Pancreas (tissue), 10 donors: Measurements from ENCODE around the gene SLC30A1. TPM values are rescaled to one million over a fixed set of nuclear protein-coding genes. Genes with fewer than 3 reads are reported as not detected.

Experiments
- ATAC-seq, 4 donors: fragments of 200-7000 bp; cut with Tn5 transposase; one replicate each; pipeline versions ENCODE4 v1.8.0 to v1.9.1; 2020; ENCODE audit warnings: mild to moderate bottlenecking in 4 of 4, moderate library complexity in 4 of 4
- DNase-seq, 6 donors: peaks; one replicate each; pipeline ENCODE4 v3.0.0-alpha.2; 2020
- FAIRE-seq: peaks from 2 replicates; lab custom pipeline; 2012; peaks lifted over from hg19 to GRCh38; lab: Jason Lieb, UNC
- H3K27ac ChIP-seq, 4 donors: fragments of 200-600 bp; sonication (generic); 1 replicate in 3 of 4; 2 replicates in 1 of 4; pipeline versions ENCODE4 v1.5.0 to v1.8.0; 2020
- H3K27me3 ChIP-seq, 4 donors: fragments of 200-600 bp; one replicate each; pipeline ENCODE4 v1.8.0; 2021
- H3K36me3 ChIP-seq, 3 donors: fragments of 200-600 bp; sonication (generic) in 1 of 3; one replicate each; pipeline versions ENCODE4 v1.5.0 to v1.8.0; 2020 to 2021
- H3K4me1 ChIP-seq, 3 donors: fragments of 200-600 bp; one replicate each; pipeline ENCODE4 v1.8.0; 2021
- H3K4me3 ChIP-seq, 4 donors: fragments of 200-600 bp; sonication (generic) in 2 of 4; one replicate each; pipeline versions ENCODE4 v1.5.0 to v1.8.0; 2020 to 2021
- H3K9me3 ChIP-seq, 4 donors: fragments of 200-600 bp; one replicate each; pipeline ENCODE4 v1.8.0; 2021
- CTCF ChIP-seq, 4 donors: fragments of 200-600 bp; sonication (generic) in 3 of 4; IDR thresholded peaks; one replicate each; pipeline versions ENCODE4 v1.5.0 to v1.8.0; 2021; ENCODE audit warnings: antibody characterized with exemption in 4 of 4
- WGBS, 2 donors: extraction: QIAGEN DNeasy Blood & Tissue Kit; methylation state at CpG; one replicate each; pipeline ENCODE4 v1.1.7; 2013; 5-methylcytosine and 5-hydroxymethylcytosine counted together
- intact Hi-C, 3 donors: fragments of 100-400 bp; cut with DNase I; formaldehyde crosslinking; loops; one replicate each; pipeline versions ENCODE4 v1.11.1 to v1.14.2; 2022
- polyA plus RNA-seq, 2 donors: library from polyadenylated mRNA; stranded (reverse); fragments of 200-250 nt; gene quantifications; one replicate each; pipeline ENCODE4 v1.2.3, GENCODE V29; 2013
- total RNA-seq, 6 donors: library from RNA; stranded (reverse); fragmentation: NEBNext Ultra II Directional in 4 of 6; extraction: Animal tissue kit (Norgen Biotek cat#: 25700) in 4 of 6; gene quantifications; one replicate each; pipeline versions ENCODE4 v1.2.1 to v1.2.4, GENCODE V29; 2021 to 2023
- donor health status: healthy with polysubstance abuse.
- donor health status: DM: no; HTN: no; CAD: no; lungs with moderate emphysema.
- donor health status: DM: no; HTN: no; CAD: no.
- donor health status: control.
- donor health status: control.
- donor health status: Bipolar disorder and iron deficiency.
- donor health status: DM: yes; HTN: yes; CAD: no.
- donor health status: DM: no; HTN: no; CAD: no.
- donor health status: DM: no; HTN: no; CAD: no.
- donor health status: DM: yes; HTN: yes; CAD: no.

The SLC30A1 gene
- total and polyA plus RNA-seq, 8 donors, result 1.5 to 19.5 (median 8.0) TPM

- ATAC-seq (no peak), FAIRE-seq (no peak), DNase-seq (no peak)
- Histone ChIP-seq H3K9me3 (no peaks in the 10 kb centered on the region), H3K4me1 (no peaks in the 10 kb centered on the region), H3K4me3 (no peak overlapping the region), H3K27ac (no peak overlapping the region), H3K36me3 (no peaks in the 10 kb centered on the region), H3K27me3 (no peaks in the 10 kb centered on the region)
- WGBS, 2 donors, result 51% methylated on average over 7 of the region's 7 CpGs
- intact Hi-C loops, result no loop called here
- TF ChIP-seq CTCF (IDR thresholded peaks at IDR 0.05), result no peak
Measured at GRCh38 chr1:211601982-211602670, 23.2 kb upstream of the SLC30A1 start.

- FAIRE-seq, result no peak
- WGBS, 2 donors, result 82 to 88% methylated on average over 3 of the region's 3 CpGs
- no peaks in the 10 kb centered on the region for H3K4me1 ChIP-seq
Measured at GRCh38 chr1:211601159-211601558, 22.2 kb upstream of the SLC30A1 start.

GRCh38 chr1:211599250-211599649, 20.3 kb upstream of the SLC30A1 start:
- intact Hi-C loops, result no loop called here
- ATAC-seq, result no peak
- H3K4me3 ChIP-seq, result no peak overlapping the region

More at GRCh38 chr1:211601159-211601558, 22.2 kb upstream of the SLC30A1 start:
- intact Hi-C loops, result no loop called here
- no peak for DNase-seq
- Histone ChIP-seq H3K36me3 (no peaks in the 10 kb centered on the region), H3K9me3 (no peaks in the 10 kb centered on the region), H3K27me3 (no peaks in the 10 kb centered on the region), H3K4me3 (no peak overlapping the region), H3K27ac (no peak overlapping the region)
- no peak for ATAC-seq
- TF ChIP-seq CTCF (IDR thresholded peaks at IDR 0.05), result no peak

GRCh38 chr1:211598514-211598913, 19.6 kb upstream of the SLC30A1 start:
- Histone ChIP-seq H3K36me3 (no peaks in the 10 kb centered on the region), H3K4me1 (no peaks in the 10 kb centered on the region), H3K27ac (no peak overlapping the region), H3K9me3 (no peaks in the 10 kb centered on the region), H3K4me3 (no peak overlapping the region), H3K27me3 (no peaks in the 10 kb centered on the region)
- TF ChIP-seq CTCF (IDR thresholded peaks at IDR 0.05), result no peak
- FAIRE-seq (no peak), DNase-seq (no peak), ATAC-seq (no peak)
- intact Hi-C loops, result no loop called here
- WGBS, 2 donors, result 79 to 91% methylated on average over 4 of the region's 4 CpGs

More at GRCh38 chr1:211599250-211599649, 20.3 kb upstream of the SLC30A1 start:
- no peak overlapping the region for H3K27ac ChIP-seq
- H3K36me3 ChIP-seq, result no peaks in the 10 kb centered on the region
- TF ChIP-seq CTCF (IDR thresholded peaks at IDR 0.05), result no peak
- no peak for FAIRE-seq
- no peaks in the 10 kb centered on the region for H3K27me3 ChIP-seq
- no peaks in the 10 kb centered on the region for H3K9me3 ChIP-seq
- no peaks in the 10 kb centered on the region for H3K4me1 ChIP-seq
- no peak for DNase-seq

GRCh38 chr1:211596418-211597181, 17.6 kb upstream of the SLC30A1 start:
- DNase-seq (no peak), ATAC-seq (no peak), FAIRE-seq (no peak)
- Histone ChIP-seq H3K4me3 (no peak overlapping the region), H3K27ac (no peak overlapping the region), H3K4me1 (no peaks in the 10 kb centered on the region), H3K36me3 (no peaks in the 10 kb centered on the region), H3K27me3 (no peaks in the 10 kb centered on the region), H3K9me3 (no peaks in the 10 kb centered on the region)
- TF ChIP-seq CTCF (IDR thresholded peaks at IDR 0.05), result no peak
- intact Hi-C loops, result no loop called here
- WGBS, 2 donors, result 72% methylated on average over 6 of the region's 6 CpGs
